NCI-H2029 treated with DMSO at 0.1 percent for 48 hours (cell line): ENCODE results near the gene AGBL3.

ENCODE experiments used
- DNase-seq: peaks from one replicate; lab custom pipeline; 2025; lab: John Stamatoyannopoulos, UW

The AGBL3 gene

DNA sequence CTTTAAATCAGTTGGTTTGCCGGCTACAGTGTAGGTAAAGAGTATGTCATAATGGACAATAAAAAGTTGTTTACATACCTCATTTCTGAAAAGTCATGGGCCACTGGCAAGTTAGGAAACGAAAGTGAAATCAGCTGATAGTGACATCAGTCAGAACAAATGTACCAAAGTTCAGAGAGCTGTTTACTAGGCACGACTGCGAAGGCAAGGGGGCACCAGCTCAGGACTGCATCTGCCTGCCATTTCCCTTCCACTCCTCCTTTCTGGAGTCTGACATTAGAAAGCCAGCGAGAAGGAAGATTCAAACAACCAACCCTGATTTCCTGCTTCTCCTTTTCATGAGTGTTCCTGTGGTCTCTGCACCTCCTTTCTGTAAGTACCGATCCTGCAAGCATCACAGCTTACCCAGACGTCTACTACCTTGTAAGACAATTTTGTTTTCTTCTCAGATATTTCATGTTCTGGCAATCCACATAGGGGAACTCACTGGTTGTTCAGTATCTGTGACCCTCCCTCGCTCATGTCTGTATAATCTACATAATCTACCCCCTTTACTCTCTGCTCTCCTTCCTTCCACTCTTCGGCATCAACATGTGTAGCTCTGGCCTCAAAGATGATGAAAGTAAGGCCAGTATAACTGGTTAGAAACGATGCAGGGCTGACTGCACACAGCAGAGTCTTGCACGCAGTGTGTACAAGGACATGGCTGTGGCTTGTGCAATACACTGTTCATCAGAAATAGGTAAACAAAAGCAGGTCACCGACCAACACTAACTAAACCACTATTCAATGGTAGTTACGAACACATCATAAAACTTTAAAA is 161.8 kb downstream of the AGBL3 start, which contains the start of gene TMEM140:
Gene TMEM140, plus strand, starts transcription at position 174 of the 823 bp plus-strand sequence. CDS start 16,370 bp downstream, outside the sequence.
- DNase-seq: no peak

DNA sequence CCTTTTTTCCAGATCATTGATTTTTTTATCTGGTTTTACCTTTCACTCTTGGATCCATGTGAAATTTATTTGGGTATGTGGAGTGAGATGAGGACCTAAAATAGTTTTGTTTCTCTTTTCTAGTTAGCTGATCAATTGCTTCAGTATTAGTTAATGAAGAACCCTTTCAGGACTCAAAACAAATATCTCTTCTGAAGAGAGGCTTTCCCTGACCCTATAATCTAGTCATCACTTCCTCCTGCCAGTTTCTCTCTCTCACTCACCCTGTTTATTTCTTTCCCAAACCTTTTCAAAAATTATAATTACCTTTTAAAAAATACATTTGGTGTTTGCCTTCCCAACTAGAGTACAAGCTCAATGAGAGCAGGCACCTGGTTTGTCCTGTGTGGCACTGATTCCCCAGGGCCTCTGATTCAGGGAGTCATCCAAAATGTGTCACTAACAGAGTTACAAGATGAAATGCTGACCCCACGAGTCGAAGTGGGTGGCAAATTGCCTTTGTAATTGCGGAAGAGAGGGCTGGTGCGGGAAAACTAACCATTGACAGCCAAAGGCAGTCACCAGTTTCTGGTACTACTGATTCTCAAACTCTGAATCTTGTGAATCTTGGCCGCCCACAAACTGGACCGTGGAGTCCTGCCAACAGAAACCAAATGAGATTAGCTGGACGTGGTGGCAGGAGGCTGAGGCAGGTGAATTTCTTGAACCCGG is 163.9 kb downstream of the AGBL3 start:
- DNase-seq: no peak

DNA sequence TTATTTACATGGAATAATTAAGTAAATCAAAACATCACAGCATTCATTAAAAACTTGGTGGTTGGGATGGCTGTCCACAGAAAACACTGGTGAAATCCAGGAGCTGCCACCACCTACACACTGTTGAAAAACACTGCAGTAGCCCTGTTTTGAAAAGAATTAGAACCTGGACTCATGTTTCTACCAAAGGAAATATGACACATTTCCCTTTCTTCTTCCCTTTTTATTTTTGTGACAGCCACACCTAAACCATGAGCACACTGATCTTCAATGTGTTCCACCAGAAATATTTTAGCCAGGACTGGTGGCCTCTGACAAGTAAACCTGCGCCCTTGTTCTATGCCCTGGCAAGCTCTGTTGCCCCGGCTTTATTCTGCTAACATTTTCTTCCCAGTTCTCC is 164.8 kb downstream of the AGBL3 start:
- DNase-seq: no peak

DNA sequence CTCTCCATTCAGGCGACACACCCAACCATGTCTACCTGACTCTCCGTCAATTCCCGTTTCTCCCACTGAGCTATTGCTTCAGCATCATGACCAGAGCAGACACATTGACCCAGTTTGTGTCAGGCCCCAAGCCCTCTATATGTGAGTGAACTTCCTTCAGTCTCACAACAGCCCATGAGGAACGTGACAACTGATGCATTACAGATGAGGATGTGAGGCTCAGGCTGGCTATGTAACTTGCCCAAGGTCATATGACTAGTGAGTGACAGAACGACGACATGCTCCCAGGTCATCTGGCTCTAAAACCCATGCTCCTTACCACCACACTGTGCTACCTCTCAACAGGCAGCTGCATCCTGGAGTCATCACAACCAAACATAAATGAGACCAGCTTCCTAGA is 165.2 kb downstream of the AGBL3 start:
- DNase-seq: no peak

DNA sequence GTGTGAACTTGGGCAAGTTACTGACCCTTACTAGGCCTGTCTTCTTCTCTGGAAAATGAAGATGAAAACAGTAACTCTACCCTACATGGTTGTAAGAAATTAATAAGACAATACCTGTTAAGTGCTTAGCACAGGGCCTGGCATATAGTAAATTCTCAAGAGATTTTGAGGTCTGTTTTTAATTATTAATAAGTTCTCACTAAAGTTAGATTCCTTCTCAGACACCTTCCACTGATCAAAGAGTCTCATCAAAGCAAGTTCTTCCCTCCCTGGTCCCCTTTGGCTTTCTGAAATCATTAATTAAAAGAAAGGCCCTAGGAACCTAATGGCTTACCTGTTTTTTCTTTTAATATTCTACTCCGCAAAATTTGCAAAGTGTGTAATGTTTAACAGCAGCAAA is 166.1 kb downstream of the AGBL3 start:
- no peak for DNase-seq

DNA sequence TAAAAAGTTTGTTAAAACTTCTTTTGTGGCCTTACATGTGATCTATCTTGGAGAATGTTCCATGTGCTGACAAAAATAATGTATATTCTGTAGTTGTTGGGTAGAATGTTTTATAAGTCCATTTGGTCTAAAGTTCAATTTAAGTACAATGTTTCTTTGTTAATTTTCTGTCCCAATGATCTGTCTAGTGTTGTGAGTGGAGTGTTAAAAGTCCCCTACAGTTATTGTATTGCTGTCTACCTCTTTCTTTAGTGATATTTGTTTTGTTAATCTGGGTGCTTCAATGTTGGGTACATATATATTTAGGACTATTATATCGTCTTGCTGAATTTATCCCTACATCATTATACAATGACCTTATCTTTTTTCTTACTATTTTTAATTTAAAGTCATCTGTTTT is 168.4 kb downstream of the AGBL3 start:
- DNase-seq: no peak

DNA sequence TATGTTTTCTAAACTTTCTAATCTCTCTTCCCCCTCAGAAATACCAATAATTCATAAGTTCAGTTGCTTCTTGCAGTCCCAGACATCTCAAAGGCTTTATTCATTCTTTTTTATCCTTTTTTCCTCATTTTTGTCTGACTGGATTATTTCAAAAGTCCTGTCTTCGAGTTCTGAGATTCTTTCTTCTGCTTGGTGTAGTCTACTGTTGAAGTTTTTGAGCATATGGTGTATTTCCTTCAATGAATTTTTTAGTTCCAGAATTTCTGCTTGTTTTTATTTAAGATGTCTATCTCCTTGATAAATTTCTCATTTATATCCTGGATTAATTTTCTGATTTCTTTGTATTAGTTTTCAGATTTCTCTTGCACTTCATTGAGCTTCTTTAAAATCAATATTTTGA is 170.0 kb downstream of the AGBL3 start:
- no peak for DNase-seq

DNA sequence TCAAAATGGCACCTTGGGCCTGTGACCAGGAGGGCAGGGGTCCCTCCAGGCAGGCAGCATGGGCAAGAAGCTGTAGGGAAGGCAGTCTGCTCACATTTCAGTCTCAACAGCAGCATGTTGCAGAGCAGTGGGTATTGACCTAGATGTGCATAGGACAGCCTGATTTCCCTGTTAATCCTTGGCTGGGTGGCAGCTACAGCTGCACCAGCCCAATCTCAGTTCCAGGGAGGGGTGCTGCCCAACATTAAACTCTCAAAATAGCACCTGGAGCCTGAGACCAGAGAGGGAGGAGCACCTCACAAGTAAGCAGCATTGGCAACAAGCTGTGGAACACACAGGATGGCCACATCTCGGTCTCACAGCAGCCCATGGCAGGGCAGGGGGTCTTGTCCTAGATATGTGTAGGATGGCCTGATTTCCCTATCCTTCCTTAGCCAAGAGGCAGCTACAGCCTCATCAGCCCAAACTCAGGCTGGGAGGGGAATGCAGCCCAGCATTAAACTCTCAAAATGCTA is 171.9 kb downstream of the AGBL3 start:
- DNase-seq: no peak

DNA sequence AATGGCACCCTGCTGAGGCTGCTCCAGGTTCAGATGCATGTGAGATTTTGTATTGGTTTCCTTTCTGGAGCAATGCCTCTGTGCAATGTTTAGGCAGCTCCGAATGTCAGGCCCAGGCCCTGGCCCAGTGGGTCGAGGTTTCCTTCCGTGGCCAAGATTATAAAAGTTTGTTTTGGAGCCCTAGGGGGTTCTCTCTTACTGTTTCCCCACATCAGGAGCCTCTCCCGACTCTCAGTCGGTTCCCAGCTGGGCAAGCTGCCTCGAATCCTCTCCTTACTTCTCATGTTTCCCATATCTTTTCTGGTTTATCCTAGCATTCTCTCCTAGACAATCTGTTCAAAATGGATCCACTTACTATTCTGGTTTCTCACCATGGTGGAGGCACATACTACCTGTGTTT is 172.6 kb downstream of the AGBL3 start:
- DNase-seq: no peak

DNA sequence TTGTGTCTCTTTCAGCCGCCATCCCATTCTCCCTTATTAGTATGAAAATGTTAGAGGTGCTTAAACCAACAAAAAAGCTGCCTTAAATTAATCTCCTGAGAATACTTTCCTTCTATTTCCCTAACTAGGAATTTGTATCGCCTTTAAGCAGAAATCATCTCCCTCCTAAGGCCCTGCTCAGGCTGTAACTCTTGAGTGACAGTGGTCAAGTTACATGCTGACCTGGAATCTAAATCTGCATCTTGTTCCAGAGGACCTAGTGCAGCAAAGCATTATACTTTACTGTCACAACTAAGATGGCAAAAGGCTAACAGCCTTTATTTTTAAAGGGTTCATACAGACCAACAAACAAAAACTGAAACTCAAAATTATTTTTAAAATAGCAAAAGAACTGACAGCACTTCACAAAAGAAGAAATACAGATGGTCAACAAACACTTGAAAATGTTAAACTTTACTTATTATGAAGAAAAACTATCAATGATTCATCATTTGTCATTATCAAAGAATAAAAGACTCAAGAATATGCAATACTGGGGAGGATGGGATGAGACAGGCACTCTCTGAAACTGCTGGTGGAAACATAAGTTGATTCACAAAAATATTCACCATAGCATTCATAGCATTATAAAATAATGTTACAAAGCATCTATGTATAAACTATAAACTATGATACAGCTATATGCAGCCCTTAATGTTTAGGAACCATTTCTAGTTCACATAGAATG is 173.2 kb downstream of the AGBL3 start:
- no peak for DNase-seq

DNA sequence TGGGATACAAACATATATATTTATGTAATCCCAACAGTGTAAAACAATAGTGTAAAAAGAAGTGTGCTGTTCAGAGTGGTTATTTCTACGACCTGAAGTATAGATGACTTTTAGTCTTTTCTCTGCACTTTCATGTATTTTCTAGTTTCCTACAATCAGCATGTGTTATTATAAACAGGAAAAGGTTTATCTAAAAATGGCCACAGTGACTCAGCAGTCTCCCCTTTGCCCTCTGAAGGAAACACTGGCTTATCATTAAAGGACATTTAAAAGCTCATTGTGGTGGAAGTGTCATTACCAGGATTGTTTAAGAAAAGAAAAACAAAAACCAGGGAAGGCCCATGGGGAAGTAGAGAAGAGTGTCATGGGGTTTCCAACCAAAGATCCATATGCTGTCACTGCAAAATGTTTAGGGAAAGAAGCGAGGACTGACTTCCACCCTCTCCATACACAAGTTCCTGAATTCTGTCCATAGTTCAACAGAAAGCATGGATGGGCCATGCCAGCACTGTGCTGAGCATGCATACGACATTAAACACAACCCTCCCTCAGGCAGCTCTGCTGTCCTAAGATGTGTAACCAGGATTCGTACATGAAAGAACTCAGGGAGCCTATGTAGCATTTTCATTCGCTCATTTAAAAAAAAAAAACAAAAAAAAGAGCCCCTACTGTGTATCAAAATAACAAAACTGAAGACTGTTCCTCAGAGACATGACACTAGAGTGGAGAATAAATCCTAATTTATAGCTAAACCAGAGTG is 174.0 kb downstream of the AGBL3 start:
- no peak for DNase-seq

DNA sequence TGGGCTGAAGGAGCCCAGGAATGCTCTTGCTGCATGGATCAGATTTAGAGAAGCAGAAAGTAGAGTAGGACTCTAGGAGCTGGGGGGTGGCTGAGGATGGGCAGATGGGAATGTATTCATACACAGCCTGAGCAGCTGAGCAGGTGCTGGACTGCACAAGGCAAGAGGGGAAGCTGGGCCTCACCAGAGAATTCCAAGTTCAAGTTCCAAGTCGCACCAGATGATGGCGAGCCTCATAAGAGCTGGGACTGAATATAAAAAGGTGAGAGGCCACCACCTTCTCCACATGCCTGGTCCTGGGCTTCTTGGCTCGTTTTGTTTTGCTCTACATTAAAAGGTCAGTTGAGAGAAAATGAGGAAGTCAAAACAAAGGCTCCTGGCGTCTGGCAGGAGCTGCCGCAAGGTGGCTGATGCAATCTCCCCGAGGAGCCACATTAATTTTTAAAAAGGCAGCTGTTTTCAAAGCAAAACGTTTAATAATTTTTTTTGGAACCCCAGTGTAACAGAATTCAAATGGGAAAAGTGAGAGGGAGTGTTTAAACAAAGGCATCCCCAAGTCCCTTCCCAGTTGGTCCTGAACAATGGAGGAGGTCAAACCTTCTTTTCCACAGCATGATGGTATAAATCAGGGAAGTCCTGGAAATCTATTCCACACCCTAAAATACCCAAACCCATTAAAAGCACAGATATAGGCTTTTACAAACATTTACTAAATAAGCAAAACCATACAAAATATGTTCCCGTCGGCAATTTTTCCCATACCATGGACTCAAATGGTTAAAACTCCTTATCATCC is 174.7 kb downstream of the AGBL3 start:
- DNase-seq: no peak

DNA sequence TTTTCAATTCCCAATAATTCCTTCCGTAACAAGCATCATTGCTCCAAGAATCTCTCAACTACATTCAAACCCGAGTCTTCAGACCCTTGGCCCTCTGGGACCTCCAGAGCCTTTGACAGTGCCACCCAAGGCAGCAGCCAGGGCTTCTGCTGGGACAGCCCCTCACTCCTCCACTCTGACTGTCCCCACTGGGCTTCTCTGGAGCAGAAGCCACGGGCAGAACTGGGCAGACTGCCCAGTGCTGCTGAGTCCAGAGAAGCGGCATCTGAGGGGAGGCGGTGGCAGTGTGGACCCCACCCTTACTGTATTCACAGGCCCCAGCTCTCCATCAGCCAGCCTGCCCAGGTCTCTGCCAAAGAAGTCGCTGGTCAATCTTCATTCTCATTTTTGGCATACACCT is 175.4 kb downstream of the AGBL3 start:
- DNase-seq: no peak

DNA sequence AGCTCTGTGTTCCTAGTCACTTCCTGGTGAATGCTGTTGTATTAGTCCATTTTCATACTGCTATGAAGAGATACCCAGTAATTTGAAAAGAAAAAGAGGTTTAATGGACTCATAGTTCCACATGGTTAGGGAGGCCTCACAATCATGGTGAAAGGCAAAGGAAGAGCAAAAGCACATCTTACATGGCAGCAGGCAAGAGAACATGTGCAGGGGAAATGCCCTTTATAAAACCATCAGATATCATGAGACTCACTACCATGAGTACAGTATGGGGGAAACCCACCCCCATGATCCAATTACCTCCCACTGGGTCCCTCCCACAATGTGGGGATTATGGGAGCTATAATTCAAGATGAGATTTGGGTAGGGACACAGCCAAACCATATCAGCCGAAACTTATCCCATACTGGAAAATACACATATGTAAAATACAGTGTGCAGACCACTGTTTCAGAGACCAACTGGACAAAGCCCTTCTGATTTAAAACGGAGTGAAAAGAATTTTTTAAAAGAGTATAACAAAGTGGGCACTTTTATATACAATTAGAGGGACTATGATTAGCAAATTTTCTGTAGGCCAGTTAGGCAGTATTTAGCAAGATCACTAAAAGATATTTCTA is 176.2 kb downstream of the AGBL3 start:
- no peak for DNase-seq

DNA sequence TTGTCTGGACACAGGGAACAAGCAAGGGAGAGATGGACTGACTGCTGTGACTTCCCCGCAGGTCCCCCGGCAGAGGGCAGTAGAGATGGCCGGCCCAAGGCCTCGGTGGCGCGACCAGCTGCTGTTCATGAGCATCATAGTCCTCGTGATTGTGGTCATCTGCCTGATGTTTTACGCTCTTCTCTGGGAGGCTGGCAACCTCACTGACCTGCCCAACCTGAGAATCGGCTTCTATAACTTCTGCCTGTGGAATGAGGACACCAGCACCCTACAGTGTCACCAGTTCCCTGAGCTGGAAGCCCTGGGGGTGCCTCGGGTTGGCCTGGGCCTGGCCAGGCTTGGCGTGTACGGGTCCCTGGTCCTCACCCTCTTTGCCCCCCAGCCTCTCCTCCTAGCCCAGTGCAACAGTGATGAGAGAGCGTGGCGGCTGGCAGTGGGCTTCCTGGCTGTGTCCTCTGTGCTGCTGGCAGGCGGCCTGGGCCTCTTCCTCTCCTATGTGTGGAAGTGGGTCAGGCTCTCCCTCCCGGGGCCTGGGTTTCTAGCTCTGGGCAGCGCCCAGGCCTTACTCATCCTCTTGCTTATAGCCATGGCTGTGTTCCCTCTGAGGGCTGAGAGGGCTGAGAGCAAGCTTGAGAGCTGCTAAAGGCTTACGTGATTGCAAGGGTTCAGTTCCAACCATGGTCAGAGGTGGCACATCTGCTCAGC is 178.2 kb downstream of the AGBL3 start:
- DNase-seq: no peak

DNA sequence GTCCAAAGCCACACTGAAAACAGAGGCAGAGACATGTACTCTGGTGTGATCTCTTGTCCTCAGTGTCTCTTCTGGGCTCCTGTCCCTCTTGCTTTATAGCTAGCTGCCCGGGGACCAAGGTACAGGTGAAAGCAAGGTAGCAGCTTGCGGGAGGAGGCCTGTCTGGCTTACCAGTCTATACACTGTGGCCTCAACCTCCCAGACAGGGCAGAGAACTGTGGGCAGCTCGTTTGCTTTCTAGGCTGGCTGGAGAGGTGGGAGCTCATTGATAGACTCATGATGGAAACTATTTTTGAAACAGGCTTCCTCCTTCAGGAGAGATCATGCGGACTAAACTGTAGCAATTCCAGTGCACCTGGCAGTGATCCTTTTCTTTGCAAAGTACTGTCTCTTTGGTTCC is 179.6 kb downstream of the AGBL3 start:
- DNase-seq: no peak

DNA sequence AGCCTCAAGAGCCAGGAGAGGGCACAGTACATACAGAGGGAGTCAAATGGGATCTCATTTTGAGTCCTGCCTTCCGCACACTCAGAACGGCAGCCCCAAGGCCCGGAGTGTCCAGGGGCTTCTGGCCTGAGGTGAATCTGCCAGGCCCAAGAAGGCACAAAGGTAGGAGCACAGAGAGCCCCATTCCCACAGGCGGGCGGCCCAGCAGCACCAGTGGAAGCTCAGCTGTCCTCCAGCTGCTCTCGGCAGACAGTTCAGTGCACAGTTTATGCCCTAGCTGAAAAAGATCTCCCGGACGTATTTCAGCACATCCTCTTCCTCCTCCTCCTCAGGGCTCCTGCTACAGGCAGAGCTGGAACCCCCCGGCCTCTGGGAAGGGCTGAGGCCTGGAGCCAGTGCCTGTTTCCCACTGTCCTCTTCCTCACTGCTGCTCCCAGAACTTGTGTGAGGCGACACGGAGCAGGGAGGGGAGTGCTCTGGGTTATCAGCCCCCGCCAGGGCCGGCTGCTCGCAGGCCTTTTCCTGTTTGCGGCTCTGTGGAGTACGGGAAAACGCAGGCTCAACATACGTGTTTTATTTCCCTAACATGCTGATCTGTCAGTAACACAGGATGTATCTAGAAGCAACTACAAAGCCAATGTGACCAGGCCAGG is 180.2 kb downstream of the AGBL3 start:
- no peak for DNase-seq

DNA sequence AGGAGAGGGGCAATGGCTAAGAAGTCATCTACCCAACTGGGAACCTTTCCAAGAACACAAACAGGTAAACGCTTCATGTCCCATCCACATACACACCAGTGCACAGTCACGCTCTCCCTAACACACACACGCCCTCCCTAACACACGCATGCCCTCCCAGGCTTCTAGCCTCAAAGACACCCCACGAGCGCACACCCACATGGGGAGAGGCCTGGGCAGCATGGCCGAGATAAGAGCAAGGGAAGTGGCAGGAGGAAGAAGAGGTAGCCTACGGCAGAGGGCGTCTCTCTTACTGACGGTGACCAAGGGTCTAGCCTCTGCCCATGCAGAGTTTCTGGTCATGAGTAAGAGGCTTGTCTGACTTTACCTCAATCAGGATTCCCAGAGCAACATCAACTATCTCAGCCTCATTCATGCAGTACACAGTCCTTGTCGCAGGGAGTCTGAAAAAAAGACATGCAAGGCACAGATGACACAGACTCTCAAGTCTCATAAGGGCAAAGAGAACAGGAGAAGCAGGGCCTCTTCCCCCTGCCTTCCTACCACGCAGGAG is 181.1 kb downstream of the AGBL3 start:
- DNase-seq: no peak

DNA sequence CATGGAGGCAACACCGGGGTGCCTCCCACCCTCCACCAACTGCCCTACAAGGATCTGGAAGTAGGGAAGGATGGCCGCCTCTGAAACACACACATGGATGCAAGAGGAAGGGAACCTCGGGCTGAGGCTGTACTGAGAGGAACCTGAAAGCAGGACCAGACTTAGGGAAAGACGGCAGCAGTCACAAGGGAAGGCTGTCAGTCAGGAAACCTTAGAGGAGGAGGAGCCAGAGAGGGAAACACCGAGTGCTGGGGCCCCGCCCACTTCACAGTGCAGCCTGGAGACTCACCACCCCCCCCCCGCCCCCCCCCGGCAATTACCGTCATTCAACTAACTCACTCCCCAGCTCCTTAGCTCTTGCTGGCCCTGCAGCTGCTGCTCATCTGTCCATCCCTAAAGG is 181.7 kb downstream of the AGBL3 start:
- no peak for DNase-seq
